Astrocyte (in vitro differentiated cells and primary cell): ENCODE results near the gene TMPRSS6. TPM values are rescaled to one million over a fixed set of nuclear protein-coding genes. Genes with fewer than 3 reads are reported as not detected.

Source experiments
- DNase-seq: peaks from one replicate; pipeline ENCODE4 v3.0.0-alpha.2; 2010; ENCODE audit warnings: low read depth
- FAIRE-seq: peaks from 2 replicates; lab custom pipeline; 2011; peaks lifted over from hg19 to GRCh38; lab: Jason Lieb, UNC
- H2AFZ ChIP-seq: 2 replicates; pipeline ENCODE4 v1.6.0; 2012; ENCODE audit warnings: low read depth, low read length, inconsistent platforms
- H3K27ac ChIP-seq: 2 replicates; pipeline ENCODE4 v1.5.1; 2011; ENCODE audit warnings: low read depth, low read length, inconsistent platforms
- H3K27me3 ChIP-seq: 2 replicates; pipeline ENCODE4 v1.6.0; 2011; ENCODE audit warnings: low read length, inconsistent platforms; ENCODE audit not compliant: insufficient read depth
- H3K36me3 ChIP-seq: 2 replicates; pipeline ENCODE4 v1.5.1; 2011; ENCODE audit warnings: low read length, inconsistent platforms; ENCODE audit not compliant: insufficient read depth
- H3K4me1 ChIP-seq: 2 replicates; pipeline ENCODE4 v1.5.1; 2011; ENCODE audit warnings: low read length, inconsistent platforms; ENCODE audit not compliant: insufficient read depth
- H3K4me2 ChIP-seq: 2 replicates; pipeline ENCODE4 v1.6.0; 2012; ENCODE audit warnings: low read length, inconsistent platforms
- H3K4me3 ChIP-seq: 2 replicates; pipeline ENCODE4 v1.5.1; 2011; ENCODE audit warnings: low read depth, mild to moderate bottlenecking, low read length, inconsistent platforms; ENCODE audit not compliant: insufficient read depth
- H3K79me2 ChIP-seq: 2 replicates; pipeline ENCODE4 v1.6.0; 2012; ENCODE audit warnings: mild to moderate bottlenecking, low read length, inconsistent platforms; ENCODE audit not compliant: insufficient read depth
- H3K9ac ChIP-seq: 2 replicates; pipeline ENCODE4 v1.6.0; 2012; ENCODE audit warnings: mild to moderate bottlenecking, low read length, inconsistent platforms
- H3K9me3 ChIP-seq: 2 replicates; pipeline ENCODE4 v1.5.1; 2012; ENCODE audit warnings: low read depth, mild to moderate bottlenecking, low read length, inconsistent platforms; ENCODE audit not compliant: insufficient read depth
- H4K20me1 ChIP-seq: 2 replicates; pipeline ENCODE4 v1.6.0; 2012; ENCODE audit warnings: low read length, inconsistent platforms; ENCODE audit not compliant: insufficient read depth
- H3K27ac Mint-ChIP-seq: one replicate; pipeline ENCODE4 v1.8.0; 2021; ENCODE audit warnings: mild to moderate bottlenecking, mixed read lengths; ENCODE audit not compliant: unreplicated experiment
- H3K27me3 Mint-ChIP-seq: one replicate; pipeline ENCODE4 v1.8.0; 2021; ENCODE audit warnings: low read depth, mixed read lengths; ENCODE audit not compliant: unreplicated experiment
- H3K36me3 Mint-ChIP-seq: one replicate; pipeline ENCODE4 v1.8.0; 2021; ENCODE audit warnings: low read depth, mixed read lengths; ENCODE audit not compliant: unreplicated experiment
- H3K4me1 Mint-ChIP-seq: one replicate; pipeline ENCODE4 v1.8.0; 2021; ENCODE audit warnings: low read depth, mixed read lengths; ENCODE audit not compliant: unreplicated experiment
- H3K4me3 Mint-ChIP-seq: one replicate; pipeline ENCODE4 v1.8.0; 2021; ENCODE audit warnings: mild to moderate bottlenecking, moderate library complexity, mixed read lengths; ENCODE audit not compliant: unreplicated experiment
- H3K9me3 Mint-ChIP-seq: one replicate; pipeline ENCODE4 v1.8.0; 2021; ENCODE audit warnings: mild to moderate bottlenecking, mixed read lengths; ENCODE audit not compliant: unreplicated experiment
- EZH2 ChIP-seq: IDR thresholded peaks from 2 replicates; pipeline ENCODE4 v1.6.1; 2012; ENCODE audit warnings: mild to moderate bottlenecking, low read length, inconsistent platforms; ENCODE audit not compliant: insufficient read depth
- total RNA-seq: library from RNA; stranded (reverse); gene quantifications from 2 replicates; pipeline ENCODE4 v1.2.1, GENCODE V29; 2021
- TF ChIP-seq, protein P1 (sequence below): IDR thresholded peaks from 2 replicates; pipeline ENCODE4 v1.5.1; 2011; ENCODE audit warnings: low read depth, mild to moderate bottlenecking, inconsistent platforms, low read length, moderate library complexity; ENCODE audit not compliant: insufficient read depth

The TMPRSS6 gene
- total RNA-seq, 1 donor from 2014 or later = not detected

DNA sequence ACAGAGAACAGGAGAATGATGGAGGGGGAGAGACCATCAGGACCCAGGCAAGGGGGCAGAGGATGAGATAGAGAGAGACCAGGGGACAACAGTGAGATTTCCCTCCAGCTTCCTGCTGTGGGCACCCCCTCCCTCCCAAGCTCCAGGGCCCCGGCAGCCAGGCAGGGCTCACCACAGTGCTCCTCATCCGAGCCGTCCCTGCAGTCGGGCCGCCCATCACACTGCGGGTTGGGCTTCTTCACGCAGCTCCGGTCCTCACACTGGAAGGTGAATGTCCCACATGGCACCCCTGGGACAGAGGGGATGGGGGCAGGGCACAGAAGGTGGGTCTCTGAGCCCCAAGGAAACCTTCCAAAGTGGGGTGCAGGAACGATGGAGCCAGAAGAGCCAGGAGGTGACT, 38.8 kb downstream of the TMPRSS6 start:
- no peaks in the 10 kb centered on the region for H3K4me1 ChIP-seq
- no peak overlapping the region for H3K4me3 ChIP-seq
- no peak overlapping the region for H2AFZ ChIP-seq
- H3K4me2 ChIP-seq = no peak overlapping the region
- TF ChIP-seq EZH2 = no peak
- TF ChIP-seq, protein P1, sequence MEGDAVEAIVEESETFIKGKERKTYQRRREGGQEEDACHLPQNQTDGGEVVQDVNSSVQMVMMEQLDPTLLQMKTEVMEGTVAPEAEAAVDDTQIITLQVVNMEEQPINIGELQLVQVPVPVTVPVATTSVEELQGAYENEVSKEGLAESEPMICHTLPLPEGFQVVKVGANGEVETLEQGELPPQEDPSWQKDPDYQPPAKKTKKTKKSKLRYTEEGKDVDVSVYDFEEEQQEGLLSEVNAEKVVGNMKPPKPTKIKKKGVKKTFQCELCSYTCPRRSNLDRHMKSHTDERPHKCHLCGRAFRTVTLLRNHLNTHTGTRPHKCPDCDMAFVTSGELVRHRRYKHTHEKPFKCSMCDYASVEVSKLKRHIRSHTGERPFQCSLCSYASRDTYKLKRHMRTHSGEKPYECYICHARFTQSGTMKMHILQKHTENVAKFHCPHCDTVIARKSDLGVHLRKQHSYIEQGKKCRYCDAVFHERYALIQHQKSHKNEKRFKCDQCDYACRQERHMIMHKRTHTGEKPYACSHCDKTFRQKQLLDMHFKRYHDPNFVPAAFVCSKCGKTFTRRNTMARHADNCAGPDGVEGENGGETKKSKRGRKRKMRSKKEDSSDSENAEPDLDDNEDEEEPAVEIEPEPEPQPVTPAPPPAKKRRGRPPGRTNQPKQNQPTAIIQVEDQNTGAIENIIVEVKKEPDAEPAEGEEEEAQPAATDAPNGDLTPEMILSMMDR = no peak
- Mint-ChIP-seq H3K4me3 (no peak overlapping the region), H3K36me3 (no peaks in the 10 kb centered on the region), H3K4me1 (no peaks in the 10 kb centered on the region), H3K27me3 (peaks cover 38% of the 10 kb centered on the region), H3K27ac (no peak overlapping the region), H3K9me3 (no peaks in the 10 kb centered on the region)
- peaks cover 8% of the 10 kb centered on the region for H3K9me3 ChIP-seq
- DNase-seq (no peak), FAIRE-seq (no peak)
- no peaks in the 10 kb centered on the region for H3K36me3 ChIP-seq
- no peak overlapping the region for H3K27ac ChIP-seq
- peaks cover 27% of the 10 kb centered on the region for H3K27me3 ChIP-seq
- no peak overlapping the region for H3K9ac ChIP-seq
- H3K79me2 ChIP-seq = no peaks in the 10 kb centered on the region
- no peaks in the 10 kb centered on the region for H4K20me1 ChIP-seq

DNA sequence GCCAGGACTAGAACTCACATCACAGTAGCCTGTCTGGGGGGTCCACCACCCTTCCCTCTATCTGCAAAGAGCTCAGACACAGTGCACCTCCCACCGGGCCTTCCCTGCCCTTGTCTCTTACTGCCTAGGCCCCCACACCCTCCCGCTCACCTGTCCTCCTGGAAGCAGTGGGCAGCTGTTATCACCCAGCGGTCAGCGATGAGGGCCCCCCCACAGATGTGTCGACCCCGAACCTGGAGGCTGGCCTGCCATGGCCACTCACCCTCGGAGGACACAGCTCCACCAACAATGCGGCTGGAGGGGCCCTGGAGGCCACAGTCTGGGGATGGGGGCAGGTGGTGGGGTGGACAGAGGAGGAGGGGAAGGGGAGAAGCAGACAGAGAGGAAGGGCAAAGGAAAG, 39.2 kb downstream of the TMPRSS6 start:
- Histone ChIP-seq H3K36me3 (no peaks in the 10 kb centered on the region), H3K79me2 (no peaks in the 10 kb centered on the region), H4K20me1 (no peaks in the 10 kb centered on the region), H3K9ac (no peak overlapping the region), H3K27ac (no peak overlapping the region), H3K27me3 (peaks cover 27% of the 10 kb centered on the region), H3K4me1 (no peaks in the 10 kb centered on the region), H3K9me3 (peaks cover 8% of the 10 kb centered on the region), H2AFZ (no peak overlapping the region), H3K4me3 (no peak overlapping the region), H3K4me2 (no peak overlapping the region)
- no peak overlapping the region for H3K4me3 Mint-ChIP-seq
- H3K27me3 Mint-ChIP-seq = peaks cover 38% of the 10 kb centered on the region
- no peak overlapping the region for H3K27ac Mint-ChIP-seq
- H3K9me3 Mint-ChIP-seq = no peaks in the 10 kb centered on the region
- no peaks in the 10 kb centered on the region for H3K4me1 Mint-ChIP-seq
- H3K36me3 Mint-ChIP-seq = no peaks in the 10 kb centered on the region
- TF ChIP-seq, protein P1 = no peak
- TF ChIP-seq EZH2 = no peak
- no peak for DNase-seq
- no peak for FAIRE-seq

DNA sequence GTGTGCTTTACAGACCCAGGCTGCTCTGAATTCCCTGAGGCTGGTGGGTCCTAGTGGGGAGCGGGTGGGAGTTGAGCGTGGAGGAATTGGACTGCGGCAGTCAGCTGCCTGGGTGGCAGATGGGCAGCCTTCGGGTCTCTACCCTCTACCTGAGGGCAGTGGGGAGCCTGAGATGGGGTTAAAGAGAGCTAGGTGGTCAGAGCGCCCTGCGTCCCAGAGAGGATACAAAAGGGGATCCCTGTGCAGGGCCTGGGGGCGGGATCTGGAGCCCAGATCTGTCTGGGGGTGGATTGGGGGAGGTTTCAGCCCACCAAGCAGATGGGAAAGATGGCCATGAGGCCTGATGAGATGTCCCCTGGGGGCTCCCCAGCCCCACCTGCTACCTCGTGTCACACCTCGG, 39.8 kb downstream of the TMPRSS6 start:
- Histone ChIP-seq H3K27me3 (peaks cover 27% of the 10 kb centered on the region), H4K20me1 (no peaks in the 10 kb centered on the region)

More for the DNA sequence above, 39.8 kb downstream of the TMPRSS6 start:
- H3K4me3 Mint-ChIP-seq = no peak overlapping the region
- TF ChIP-seq, protein P1 = no peak
- FAIRE-seq (no peak), DNase-seq (no peak)
- no peak overlapping the region for H3K27ac Mint-ChIP-seq
- Histone ChIP-seq H3K79me2 (no peaks in the 10 kb centered on the region), H3K4me2 (no peak overlapping the region), H3K27ac (no peak overlapping the region), H3K4me3 (no peak overlapping the region), H2AFZ (no peak overlapping the region), H3K9me3 (peaks cover 8% of the 10 kb centered on the region), H3K9ac (no peak overlapping the region), H3K4me1 (no peaks in the 10 kb centered on the region), H3K36me3 (no peaks in the 10 kb centered on the region)
- H3K27me3 Mint-ChIP-seq = peaks cover 38% of the 10 kb centered on the region
- H3K9me3 Mint-ChIP-seq = no peaks in the 10 kb centered on the region
- H3K4me1 Mint-ChIP-seq = no peaks in the 10 kb centered on the region
- H3K36me3 Mint-ChIP-seq = peaks cover under 1% of the 10 kb centered on the region
